DOHH2 (cell line): ENCODE data around the gene GPATCH8.

Source experiments
- CTCF ChIP-seq: fragments of 200-600 bp; sonication (generic); IDR thresholded peaks from one replicate; pipeline ENCODE4 v1.5.1; 2014; ENCODE audit warnings: antibody characterized with exemption, mild to moderate bottlenecking, low read depth, low read length; ENCODE audit not compliant: poor library complexity, severe bottlenecking
- EZH2phosphoT487 ChIP-seq: fragments of 200-600 bp; sonication (generic); IDR thresholded peaks from 2 replicates; pipeline ENCODE4 v1.6.1; 2017; ENCODE audit warnings: borderline replicate concordance, mild to moderate bottlenecking, antibody characterized with exemption, low read length, moderate library complexity, mixed read lengths

GRCh38 chr17:44417553-44417952 is 85.7 kb downstream of the GPATCH8 start:
- TF ChIP-seq CTCF (no peak), EZH2phosphoT487 (no peak)
